ENCODE data around the gene APCDD1L.
"Not testable (repeated sequence)": the region's sequence is repeated elsewhere in the genome, so short reads cannot be mapped to it uniquely, and the experiment has no call there.

The APCDD1L gene

DNA sequence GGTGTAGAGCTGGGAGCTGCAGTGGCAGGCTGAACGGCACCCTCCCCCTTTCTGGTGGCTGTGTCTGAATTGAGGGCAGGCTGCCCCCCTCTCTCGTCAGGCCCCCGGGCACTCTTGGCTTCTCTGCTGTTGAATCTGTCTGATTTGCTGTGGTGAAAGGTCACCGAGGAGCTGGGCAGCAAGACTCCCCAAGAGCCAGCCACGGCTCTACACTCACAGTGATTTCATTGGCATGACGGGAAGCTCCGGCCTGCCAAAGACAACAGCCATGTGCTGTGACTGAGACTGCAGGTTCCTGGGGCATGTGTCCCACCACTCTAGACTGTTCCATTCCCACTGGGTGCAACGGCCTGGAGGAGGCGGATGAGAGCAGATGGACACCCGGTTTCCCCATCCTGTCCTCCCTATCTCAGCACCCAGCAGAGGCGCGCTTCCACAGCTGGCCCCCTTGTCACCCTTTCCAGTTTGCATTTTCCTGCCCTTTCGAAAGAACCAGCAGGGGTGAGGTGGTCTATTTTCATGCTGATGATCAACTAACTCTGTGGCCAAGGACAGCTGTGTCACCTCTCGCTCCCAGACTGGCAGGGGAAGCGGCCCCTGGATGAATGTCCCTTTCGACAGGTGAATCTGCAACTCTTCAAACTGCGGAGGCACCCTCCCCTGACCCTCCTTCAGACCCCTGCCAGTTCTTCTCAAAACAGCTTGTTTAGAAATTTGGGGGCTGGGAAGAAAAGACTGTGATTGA is 2.2 kb downstream of the APCDD1L start:
- no peak for DNase-seq

DNA sequence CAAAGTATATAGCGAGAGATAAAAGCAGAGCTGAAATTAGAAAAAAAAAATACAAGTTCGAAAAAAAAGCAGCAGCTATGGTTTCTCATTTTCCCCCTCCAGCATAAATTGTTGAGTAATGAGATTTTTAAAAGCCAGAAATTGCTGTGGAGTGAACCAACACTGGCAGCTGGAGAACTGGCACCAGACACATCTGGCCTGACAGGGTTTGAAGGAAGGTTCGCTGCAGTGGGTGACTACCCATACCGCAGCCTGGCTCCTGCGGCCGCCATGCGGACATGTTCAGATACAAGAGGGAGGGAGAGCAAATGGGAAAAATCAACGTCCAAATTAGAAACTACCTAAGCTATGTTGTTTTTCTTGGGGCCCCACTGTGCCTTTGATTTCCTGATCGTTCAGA is 3.3 kb downstream of the APCDD1L start:
- DNase-seq = no peak

DNA sequence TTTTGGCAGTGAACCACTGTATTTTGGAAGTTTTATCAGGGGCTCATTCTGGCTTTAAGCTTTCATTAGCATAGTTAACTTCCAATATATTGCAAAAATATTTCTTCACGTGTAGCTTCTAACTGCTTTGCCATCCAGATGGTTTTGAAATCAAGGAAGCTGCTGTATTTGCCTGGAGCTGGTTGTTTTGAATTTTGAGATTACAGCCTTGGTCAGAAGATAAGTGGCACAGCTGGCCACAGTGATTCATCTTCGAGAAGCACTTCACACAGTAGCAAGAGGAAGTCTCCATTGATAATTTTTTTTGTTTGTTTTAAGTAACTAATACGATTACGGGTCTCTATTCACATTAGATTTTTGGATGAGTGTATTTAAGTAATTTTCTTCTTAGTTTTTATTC is 3.8 kb downstream of the APCDD1L start:
- no peak for DNase-seq

DNA sequence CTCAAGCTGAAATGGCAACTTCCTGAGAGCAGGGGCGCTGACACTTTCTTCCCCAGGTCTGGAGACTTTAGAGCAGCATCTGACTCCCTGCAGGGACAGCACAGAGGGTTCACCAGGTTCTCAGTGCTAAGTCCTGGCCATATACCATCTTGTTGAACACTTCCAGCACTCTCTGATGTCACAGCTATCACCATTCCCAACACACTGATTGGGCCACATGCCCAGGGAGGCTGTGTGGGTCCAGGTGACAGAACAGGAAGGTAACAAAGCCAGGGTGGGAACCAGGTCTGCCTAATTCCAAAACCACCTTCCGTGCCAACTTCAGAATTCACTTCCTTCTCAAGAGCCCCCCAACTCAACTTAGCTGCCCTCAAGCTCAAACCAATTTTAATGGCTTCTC is 4.3 kb downstream of the APCDD1L start:
- no peak for DNase-seq

DNA sequence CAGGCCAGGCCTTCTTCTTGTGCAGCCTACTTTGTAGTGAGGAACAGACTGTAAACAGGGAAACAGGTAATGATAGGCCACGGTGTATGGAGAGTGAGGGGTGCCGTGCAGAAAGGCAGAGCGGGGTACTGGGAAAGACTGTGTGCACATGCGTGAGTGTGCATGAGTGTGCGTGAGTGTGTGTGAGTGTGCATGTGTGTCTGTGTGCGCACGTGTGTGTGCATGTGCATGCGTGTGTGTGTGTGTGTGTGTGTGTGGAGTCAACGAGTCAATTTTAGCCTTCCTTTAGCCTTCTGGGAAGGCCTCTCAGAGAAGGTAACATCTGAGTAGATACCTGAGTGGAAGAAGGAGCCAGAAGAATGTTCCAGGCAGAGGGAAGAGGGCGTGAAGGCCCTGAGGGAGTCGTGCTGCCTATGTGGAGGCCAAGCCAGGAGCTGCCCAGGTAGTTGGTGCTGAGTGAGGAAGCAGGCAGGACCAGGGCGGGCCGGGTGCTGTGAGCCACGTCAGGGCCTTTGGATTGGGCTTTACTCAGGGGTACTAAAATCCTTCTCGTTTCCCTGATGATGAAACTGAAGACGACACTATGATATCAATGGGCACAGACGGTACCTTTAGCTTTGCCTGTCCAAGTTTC is 6.3 kb downstream of the APCDD1L start:
- no peak for DNase-seq

DNA sequence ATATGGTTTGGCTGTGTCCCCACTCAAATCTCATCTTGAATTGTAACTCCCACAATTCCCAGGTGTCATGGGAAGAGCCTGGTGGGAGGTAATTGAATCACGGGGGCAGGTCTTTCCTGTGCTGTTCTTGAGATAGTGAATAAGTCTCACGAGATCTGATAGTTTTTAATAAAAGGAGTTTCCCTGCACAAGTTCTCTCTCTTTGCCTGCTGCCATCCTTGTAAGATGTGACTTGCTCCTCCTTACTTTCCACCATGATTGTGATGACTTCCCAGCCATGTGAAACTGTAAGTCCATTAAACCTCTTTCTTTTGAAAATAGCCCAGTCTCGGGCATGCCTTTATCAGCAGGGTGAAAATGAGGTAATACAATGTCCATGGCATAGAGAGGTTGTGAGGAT is 8.2 kb downstream of the APCDD1L start:
- not testable (repeated sequence) for DNase-seq

DNA sequence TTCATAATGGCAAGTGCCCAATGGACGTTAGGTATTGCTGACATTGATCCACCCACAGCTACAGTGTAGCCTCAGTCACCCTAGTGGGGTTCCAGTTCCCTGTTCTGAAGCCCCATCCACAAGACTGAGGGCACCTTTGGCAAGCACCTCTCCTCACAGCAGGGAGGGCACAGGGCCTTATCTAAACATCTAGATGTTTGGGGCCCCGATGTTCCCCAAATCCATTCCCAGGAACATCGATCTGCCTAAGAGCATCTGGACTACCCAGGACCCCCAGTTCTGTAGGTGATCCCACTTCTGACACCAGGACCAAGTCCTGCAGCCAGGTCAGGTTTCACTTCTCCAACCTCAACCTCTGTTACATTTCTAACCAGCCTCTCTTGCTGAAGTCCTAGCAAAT is 10.6 kb downstream of the APCDD1L start:
- no peak for DNase-seq

DNA sequence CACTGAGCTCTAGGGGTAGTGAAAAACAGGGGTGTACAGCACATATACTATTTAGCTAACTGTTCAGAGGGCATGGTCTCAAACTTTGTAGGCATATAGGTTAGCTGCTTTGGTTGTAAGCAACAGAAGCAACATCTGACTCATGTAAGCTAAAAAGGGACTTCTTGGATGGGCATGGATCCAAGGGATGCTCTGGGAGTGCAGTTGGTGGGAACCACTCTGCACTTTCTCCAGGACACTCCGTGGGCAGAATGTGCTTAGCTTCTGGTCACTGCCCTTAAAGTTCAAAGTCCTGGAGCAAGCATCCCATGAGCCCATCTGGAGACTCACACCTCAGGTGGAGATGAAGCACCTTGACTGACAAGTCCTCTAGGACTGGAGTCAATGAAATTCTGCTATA is 11.5 kb downstream of the APCDD1L start:
- no peak for DNase-seq

DNA sequence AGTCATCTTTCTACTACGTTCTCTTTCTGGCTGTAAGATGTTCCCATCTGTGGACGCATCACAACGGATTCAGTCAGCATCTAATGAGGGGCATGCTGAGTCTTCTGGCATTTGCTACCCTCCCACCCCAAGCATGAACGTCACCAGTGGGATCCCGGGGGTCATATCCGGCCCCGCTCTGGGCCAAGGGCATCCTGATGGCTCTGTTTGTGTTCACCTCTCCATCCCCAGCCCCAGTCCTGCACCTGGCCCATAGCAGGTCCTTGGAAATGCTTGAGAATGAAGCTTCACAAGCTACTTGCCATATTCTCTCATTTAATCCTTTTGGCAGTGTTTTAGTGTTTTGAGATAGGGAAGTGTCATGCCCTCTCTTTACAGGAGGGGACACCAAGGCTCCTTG is 14.9 kb downstream of the APCDD1L start:
- no peak for DNase-seq

DNA sequence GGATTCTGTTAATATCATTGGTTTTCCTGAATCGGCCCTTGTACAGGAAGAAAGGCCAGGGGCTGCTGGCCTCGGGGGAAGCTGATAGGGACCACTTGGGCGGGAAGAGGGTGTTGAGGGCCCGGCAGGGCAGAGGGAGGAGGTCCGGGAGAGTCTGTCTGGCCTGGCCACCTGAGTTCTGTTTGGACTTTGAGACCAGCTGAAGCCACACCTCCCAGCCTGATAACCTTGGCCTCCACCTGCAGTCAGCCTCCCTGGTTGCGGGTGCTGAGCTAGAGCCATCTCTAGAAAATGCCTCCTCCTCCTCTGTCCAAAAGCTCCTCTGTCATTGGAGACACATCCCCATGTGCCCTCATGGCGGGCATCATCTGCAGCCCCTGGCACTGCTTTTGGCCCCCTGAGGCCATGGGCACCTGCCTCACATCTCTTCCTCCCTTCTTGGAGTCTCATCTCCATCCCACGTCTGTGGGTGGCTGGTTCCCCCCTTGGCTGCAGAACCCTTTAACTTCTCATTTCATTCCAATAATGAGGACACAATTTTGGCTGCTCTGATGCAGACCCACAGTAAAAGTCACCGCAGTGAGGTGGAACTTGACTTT is 16.6 kb downstream of the APCDD1L start:
- no peak for DNase-seq

DNA sequence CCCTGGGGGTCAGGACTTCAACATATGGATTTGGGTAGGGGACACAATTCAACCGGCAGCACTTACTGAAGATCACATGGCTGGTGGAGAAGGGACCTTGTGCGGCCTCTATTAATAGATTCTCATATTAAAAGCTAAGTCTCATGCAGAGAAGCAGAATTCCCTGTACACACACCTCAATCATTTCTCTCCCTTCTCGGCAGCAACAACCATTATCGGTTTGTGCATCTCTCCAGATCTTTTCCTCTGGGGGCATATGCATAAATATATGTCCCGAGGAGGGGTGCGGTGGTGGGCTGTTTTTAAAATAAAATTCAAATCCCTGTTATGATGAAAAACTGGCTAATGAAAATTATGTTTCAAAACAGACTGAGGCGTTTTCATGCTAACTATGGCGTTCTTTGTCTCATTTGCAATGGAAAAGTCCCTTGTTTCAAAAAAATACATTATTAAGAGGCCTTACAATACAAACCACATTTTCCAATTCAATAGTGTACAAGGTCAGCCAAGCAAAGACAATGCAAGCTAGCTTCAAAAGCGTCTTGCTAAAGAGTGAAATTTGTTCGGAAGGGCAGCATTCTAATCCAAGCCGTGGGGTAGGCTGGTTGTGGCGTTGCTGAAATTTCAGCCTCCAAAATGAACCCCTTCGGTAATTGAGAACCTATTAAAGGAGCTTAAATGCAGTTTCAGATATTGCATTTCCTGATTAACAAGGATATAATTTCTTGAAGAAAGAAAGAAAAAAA is 17.3 kb downstream of the APCDD1L start:
- no peak for DNase-seq

DNA sequence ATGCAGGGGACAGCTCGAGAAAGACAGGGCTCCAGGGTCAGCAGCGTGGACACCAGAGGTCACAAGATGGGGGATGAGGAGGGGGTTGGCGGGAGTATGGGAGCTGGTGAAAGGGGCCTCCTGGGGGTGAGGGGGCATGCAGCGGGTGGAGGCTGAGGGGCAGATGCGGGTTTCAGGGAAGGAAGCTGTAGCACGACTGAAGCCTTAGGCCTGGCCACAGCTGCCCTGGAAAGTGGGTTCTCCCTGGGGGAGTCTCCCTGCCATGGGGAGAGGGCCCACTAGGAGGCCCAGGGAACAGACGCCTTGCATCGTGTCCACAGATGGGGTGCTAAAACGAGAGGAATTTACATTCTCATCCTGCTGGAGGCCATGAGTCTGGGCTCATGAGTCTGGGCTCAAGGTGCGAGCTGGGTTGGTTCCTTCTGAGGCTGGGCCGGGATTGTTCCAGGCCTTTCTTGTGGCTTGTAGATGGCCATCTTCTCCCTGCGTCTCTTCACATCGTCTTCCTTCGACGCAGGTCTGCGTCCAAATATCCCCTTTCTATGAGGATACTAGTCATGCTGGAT is 18.0 kb downstream of the APCDD1L start:
- no peak for DNase-seq

DNA sequence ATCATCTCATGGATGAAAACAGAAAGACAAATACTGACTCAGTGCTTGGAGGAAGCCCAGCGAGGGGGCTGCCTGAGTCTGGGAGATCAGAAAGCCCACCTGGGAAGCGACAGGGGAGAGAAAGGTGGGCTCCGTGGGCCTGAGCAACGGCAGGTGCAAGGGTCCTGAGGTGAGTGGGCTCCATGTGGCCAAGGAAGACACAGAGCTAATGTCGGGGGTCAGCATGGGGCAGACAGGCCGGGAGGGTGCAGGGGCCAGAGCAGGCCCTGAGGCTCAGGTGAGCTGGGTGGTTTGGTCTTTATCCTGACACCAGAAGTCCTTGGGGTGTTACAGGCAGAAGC is 18.8 kb downstream of the APCDD1L start:
- DNase-seq = no peak

DNA sequence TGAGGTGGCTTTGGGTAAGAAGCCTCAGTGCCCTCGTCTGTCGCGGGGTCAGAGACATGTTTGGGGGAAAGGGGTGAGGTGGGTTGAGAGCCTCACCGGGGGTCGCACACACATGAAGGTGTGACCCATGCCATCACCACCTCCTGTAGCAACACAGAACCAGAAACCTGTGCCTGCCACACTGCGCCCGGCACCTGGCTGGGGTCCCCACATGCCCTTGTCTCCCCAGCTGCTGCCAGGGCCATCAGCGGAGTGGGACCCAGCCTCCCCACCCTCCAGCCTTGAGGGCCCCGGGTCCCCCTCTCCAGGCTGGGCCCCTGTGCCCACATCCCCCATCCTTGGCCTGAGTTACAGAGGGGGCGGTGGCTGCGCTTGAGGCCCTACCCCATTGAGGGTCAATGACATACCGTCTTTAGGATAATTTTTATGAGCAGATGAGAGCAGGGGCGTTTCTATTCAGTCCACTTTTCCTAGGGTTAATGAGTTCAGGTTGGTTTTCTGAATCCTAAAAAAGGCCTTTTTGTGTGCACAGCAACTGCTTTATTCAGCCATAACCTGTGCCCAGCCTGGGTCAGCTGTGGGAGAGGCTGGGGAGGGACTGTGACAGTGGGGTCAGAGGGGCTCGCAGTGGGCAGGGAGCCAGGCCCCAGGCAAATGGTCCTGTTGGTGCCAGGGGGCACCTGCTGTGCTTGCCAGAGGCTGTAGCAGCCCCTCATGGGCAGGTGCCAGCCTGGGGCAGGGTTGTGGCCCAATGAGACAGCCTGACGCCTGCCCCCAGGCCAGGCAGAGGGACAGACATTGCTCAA is 19.4 kb downstream of the APCDD1L start:
- no peak for DNase-seq

DNA sequence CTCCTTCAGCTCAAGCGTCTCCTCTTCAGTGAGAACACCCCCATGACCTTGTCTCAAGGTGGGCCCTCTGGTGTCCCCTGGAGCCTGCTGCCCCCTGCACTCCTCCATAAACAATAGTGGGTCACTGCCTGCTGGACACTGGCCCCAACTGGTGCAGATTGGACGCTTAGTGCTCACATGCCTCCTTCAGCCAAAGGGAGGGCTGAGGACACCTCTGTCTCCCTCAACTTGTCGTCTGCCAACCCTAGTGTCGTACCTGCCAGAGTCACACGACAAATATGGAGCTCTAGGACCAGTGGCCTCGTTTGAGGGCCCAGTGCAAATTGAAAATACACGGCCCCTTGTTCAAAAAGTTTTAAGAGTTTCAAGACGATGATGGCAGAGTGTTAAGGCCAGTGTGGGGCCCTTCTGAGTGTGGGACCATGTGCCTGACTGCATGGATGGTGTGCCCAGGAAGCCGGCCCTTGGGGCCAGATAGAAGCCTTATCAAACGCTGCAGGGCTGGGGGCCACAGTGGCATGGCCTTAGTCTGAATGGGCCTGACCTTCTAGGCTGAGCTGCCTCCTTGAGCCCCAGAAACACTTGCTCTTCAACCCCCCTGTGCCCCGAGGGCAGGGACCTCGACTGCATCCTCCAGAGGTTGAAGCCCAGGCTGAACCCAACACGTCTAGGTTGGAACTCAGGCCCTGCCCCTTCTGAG is 20.1 kb downstream of the APCDD1L start:
- DNase-seq = no peak

DNA sequence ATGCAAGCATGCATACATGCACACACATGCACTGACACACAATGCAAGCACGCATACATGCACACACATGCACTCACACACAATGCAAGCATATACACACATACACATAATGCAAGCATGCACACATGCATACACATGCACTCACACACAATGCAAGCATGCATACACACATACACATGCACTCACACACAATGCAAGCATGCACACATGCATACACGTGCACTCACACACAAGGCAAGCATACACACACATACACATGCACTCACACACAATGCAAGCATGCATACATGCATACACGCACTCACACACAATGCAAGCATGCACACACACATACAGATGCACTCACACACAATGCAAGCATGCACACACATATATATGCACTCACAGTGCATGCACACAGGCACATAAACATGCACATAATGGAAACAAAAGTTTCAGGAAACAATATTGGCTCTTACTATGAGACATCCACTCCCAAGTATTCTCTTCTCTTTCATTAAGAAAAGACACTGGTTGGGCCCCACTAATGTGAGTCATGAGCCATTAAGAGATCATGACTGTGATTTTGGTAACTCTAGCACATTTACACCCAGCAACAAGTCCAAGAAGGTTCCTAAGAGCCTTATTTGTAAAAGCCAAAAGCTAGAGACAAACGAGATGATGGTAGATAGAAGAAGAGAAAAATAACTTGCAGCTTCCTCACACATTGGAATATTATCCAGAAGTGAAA is 22.2 kb downstream of the APCDD1L start:
- DNase-seq = no peak

DNA sequence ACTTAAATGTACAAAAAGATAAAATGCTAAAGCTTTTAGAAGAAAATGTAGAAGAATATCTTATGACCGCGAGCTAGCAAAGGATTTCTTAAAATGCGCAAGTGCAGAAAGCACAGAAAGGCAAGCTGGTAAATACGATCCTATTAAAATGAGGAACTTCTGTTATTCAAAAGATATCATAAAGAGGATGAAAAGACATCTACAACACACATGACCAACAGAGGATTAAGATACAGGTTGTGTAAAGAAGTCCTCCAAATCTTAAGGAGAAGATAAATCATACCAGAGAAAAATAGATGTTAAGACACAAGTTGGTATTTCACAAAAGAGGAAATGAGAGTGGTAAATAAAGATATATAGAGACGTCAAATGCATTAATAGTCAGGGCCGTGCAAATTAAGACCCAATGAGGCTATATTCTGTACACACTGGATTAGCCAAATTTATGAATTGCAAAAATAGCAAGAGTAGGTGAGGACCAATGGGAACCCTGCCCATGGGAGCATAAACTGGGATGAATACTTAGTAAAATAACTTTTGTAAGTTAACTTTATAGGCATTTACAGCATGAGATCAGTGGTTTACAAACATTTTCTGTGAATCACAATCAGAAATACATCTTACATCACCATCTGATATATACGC is 23.0 kb downstream of the APCDD1L start:
- DNase-seq = no peak

DNA sequence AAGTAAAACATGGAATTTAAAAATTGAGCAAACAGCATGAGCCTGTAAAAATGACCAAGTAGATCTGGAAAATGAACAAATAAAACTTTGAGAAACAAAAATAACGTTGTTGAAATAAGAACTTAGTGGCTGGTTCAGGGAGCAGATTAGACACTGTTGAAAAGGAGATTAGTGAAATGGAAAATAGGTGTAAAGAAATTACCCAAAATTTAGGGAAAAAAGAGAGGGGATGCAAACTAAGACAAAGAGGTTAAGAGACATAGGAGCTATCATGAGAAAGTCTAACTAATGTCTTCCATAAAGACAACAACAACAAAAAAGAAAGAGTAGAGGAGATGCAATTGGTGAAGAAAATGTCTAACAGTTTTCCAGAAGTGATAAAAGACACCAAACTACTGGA is 29.0 kb downstream of the APCDD1L start:
- DNase-seq = no peak

DNA sequence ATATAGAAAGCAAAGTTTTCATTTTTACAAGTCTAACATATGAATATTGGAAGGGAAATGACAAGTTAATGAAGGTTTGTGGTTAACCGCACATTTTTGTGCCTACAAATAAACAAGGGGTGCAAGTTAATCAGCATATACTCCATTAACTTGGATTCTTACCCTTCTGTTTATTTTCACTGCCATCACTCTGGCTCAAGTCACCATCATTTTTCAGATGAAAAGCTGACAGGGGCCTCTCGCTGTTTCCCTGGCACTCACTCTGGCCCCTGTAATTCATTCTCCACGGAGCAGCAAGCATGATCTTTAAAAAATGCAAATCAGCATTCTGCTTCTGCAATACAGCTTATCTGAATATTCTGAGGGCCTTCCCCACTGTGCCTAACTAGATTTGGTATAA is 29.8 kb downstream of the APCDD1L start:
- DNase-seq = peak; percentile 67 to 75

DNA sequence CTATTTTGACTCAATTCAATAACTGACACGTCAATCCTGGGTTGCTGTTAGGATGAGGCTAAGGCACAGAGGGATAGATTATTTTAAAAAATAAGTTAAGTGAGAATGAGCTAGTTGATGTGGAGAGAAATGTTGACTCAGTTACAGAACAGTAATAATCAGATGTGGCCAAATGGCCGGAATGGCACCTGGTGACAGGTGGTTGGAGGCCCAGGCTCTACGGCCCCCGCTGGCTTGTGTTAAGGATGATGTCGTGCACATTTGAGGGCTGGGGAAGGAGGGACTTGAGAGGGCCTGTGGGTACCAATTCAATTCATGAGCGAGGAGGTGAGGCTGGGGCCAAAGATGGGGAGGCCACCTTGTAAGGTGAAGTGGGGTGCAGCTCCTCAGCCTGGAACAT is 31.7 kb downstream of the APCDD1L start:
- no peak for DNase-seq

DNA sequence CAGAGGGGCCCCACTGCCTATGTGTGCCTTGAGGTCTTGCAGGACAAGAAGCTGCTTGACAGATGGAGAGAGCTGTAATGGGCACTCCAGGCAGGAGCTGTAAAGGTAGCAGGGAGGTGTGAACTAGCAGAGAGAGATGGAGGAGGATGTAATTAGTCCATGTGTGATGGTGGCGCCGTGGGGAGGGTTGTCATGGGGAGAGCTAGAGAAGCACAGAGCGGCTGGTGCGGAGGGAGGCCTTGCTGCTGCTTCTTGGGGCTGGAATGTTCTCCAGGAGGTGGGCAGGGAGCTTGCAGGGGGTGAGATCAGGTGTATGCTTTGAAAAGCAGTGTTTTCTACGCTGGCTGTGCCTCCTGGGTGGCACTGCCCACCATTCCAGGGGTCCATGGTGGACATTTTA is 32.1 kb downstream of the APCDD1L start:
- no peak for DNase-seq

Measured in NCI-H526 (cell line).